Upper lobe of right lung (tissue), 1 donor: ENCODE data around the gene HMGCLL1. TPM values are rescaled to one million over a fixed set of nuclear protein-coding genes. Genes with fewer than 3 reads are reported as not detected.

Experiments
- ATAC-seq: fragments of 200-7000 bp; cut with Tn5 transposase; one replicate; pipeline ENCODE4 v1.9.1; 2020; ENCODE audit warnings: mild to moderate bottlenecking, moderate library complexity
- DNase-seq: peaks from one replicate; pipeline ENCODE4 v3.0.0-alpha.2; 2020
- H3K27ac ChIP-seq: fragments of 200-600 bp; one replicate; pipeline ENCODE4 v1.8.0; 2022
- H3K27me3 ChIP-seq: fragments of 200-600 bp; one replicate; pipeline ENCODE4 v1.8.0; 2022; ENCODE audit warnings: mild to moderate bottlenecking
- H3K36me3 ChIP-seq: fragments of 200-600 bp; one replicate; pipeline ENCODE4 v1.8.0; 2022
- H3K4me1 ChIP-seq: fragments of 200-600 bp; one replicate; pipeline ENCODE4 v1.8.0; 2022
- H3K4me3 ChIP-seq: fragments of 200-600 bp; one replicate; pipeline ENCODE4 v1.8.0; 2022; ENCODE audit warnings: mild to moderate bottlenecking
- H3K9me3 ChIP-seq: fragments of 200-600 bp; one replicate; pipeline ENCODE4 v1.8.0; 2022
- CTCF ChIP-seq: fragments of 200-600 bp; IDR thresholded peaks from one replicate; pipeline ENCODE4 v1.8.0; 2022; ENCODE audit warnings: antibody characterized with exemption
- intact Hi-C: fragments of 100-400 bp; cut with DNase I; formaldehyde crosslinking; loops from one replicate; pipeline ENCODE4 v1.11.0; 2022
- long read RNA-seq: library from polyadenylated mRNA; unstranded; transcript quantifications from one replicate; pipeline ENCODE4 v2.0.0, GENCODE V29; 2021
- total RNA-seq: library from RNA; stranded (reverse); fragmentation: NEBNext Ultra II Directional; extraction: Animal tissue kit (Norgen Biotek cat#: 25700); gene quantifications from one replicate; pipeline ENCODE4 v1.2.1, GENCODE V29; 2021
- donor health status: DM: no; HTN: yes; CAD: no; lungs with severe emphysema.

HMGCLL1 gene
- 4.2 TPM for total RNA-seq
- long read RNA-seq, partial matches to known transcripts = 0 of 4 reads
- long read RNA-seq, other reads (novel, unspliced or antisense) = 1 of 4 reads

- H3K27me3 ChIP-seq = no peaks in the 10 kb centered on the region
- peak; percentile 91 for ATAC-seq
- peak within 1 kb of the TSS; percentile 47 for H3K4me3 ChIP-seq
- H3K36me3 ChIP-seq = no peaks in the 10 kb centered on the region
- peak; percentile 71 for DNase-seq
- intact Hi-C loops = no loop called here
- H3K4me1 ChIP-seq = no peaks in the 10 kb centered on the region
- peak within 1 kb of the TSS; percentile 24 for H3K27ac ChIP-seq
- no peak for TF ChIP-seq CTCF
- H3K9me3 ChIP-seq = no peaks in the 10 kb centered on the region
Measured at GRCh38 chr6:55578537-55579363, at the start of gene HMGCLL1. Gene HMGCLL1 (minus strand): TSS chr6:55579192. CDS start chr6:55579055, 137 bp downstream.

GRCh38 chr6:55621993-55622392, 43.0 kb upstream of the HMGCLL1 start:
- Histone ChIP-seq H3K27me3 (no peaks in the 10 kb centered on the region), H3K4me3 (no peak overlapping the region), H3K36me3 (no peaks in the 10 kb centered on the region), H3K27ac (no peak overlapping the region), H3K9me3 (no peaks in the 10 kb centered on the region), H3K4me1 (no peaks in the 10 kb centered on the region)
- ATAC-seq = no peak
- no peak for DNase-seq
- no peak for TF ChIP-seq CTCF
- intact Hi-C loops = no loop called here

- H3K36me3 ChIP-seq = no peaks in the 10 kb centered on the region
- ATAC-seq = no peak
- TF ChIP-seq CTCF = no peak
- H3K27ac ChIP-seq = no peak overlapping the region
- H3K4me3 ChIP-seq = no peak overlapping the region
- no peaks in the 10 kb centered on the region for H3K27me3 ChIP-seq
- H3K4me1 ChIP-seq = no peaks in the 10 kb centered on the region
- intact Hi-C loops = no loop called here
- DNase-seq = no peak
- no peaks in the 10 kb centered on the region for H3K9me3 ChIP-seq
Measured at GRCh38 chr6:55621244-55621643, 42.3 kb upstream of the HMGCLL1 start.

- H3K4me3 ChIP-seq = no peak overlapping the region
- no peaks in the 10 kb centered on the region for H3K27me3 ChIP-seq
- no peak overlapping the region for H3K27ac ChIP-seq
- peak; percentile 71 for ATAC-seq
- H3K36me3 ChIP-seq = no peaks in the 10 kb centered on the region
- H3K4me1 ChIP-seq = no peaks in the 10 kb centered on the region
- H3K9me3 ChIP-seq = no peaks in the 10 kb centered on the region
- TF ChIP-seq CTCF = peak; percentile 40
- intact Hi-C loops = no loop called here
- no peak for DNase-seq
Measured at GRCh38 chr6:55617272-55617671, 38.3 kb upstream of the HMGCLL1 start.

GRCh38 chr6:55604021-55604420, 25.0 kb upstream of the HMGCLL1 start:
- Histone ChIP-seq H3K36me3 (no peaks in the 10 kb centered on the region), H3K27ac (no peak overlapping the region), H3K4me1 (no peaks in the 10 kb centered on the region), H3K9me3 (no peaks in the 10 kb centered on the region), H3K4me3 (no peak overlapping the region), H3K27me3 (no peaks in the 10 kb centered on the region)
- no peak for ATAC-seq
- no peak for TF ChIP-seq CTCF
- no peak for DNase-seq
- intact Hi-C loops = no loop called here
